HL-60 (cell line): ENCODE measurements around the gene MAN1A2.

Experiments
- CTCF ChIP-seq: IDR thresholded peaks from one replicate; pipeline ENCODE4 v1.5.1; 2011; ENCODE audit warnings: low read length, control low read depth, inconsistent platforms; ENCODE audit not compliant: insufficient read depth
- GABPA ChIP-seq: IDR thresholded peaks from 2 replicates; pipeline ENCODE4 v1.6.1; 2012; ENCODE audit warnings: low read depth
- POLR2AphosphoS5 ChIP-seq: IDR thresholded peaks from 2 replicates; pipeline ENCODE4 v1.6.1; 2012; ENCODE audit warnings: low read depth

GRCh38 chr1:117425050-117425734 lies 57.9 kb downstream of the MAN1A2 start:
- TF ChIP-seq POLR2AphosphoS5 (no peak), CTCF (no peak), GABPA (no peak)
